Osteoblast (primary cell): ENCODE results near the gene VILL. TPM values are rescaled to one million over a fixed set of nuclear protein-coding genes. Genes with fewer than 3 reads are reported as not detected.

Experiments used
- DNase-seq: peaks from one replicate; pipeline ENCODE4 v3.0.0; 2011; ENCODE audit warnings: low spot score, mixed read lengths; ENCODE audit not compliant: insufficient read length; ENCODE audit errors: missing footprints
- H2AFZ ChIP-seq: 2 replicates; pipeline ENCODE4 v1.6.0; 2011; ENCODE audit warnings: mild to moderate bottlenecking, low read length
- H3K27ac ChIP-seq: 2 replicates; pipeline ENCODE4 v1.5.1; 2011; ENCODE audit warnings: mild to moderate bottlenecking, low read depth, low read length, moderate library complexity
- H3K27me3 ChIP-seq: 2 replicates; pipeline ENCODE4 v1.6.0; 2012; ENCODE audit warnings: mild to moderate bottlenecking, control low read depth, inconsistent platforms, low read length, moderate library complexity; ENCODE audit not compliant: insufficient read depth
- H3K36me3 ChIP-seq: 2 replicates; pipeline ENCODE4 v1.5.1; 2011; ENCODE audit warnings: mild to moderate bottlenecking, low read length, control low read depth, moderate library complexity; ENCODE audit not compliant: insufficient read depth
- H3K4me1 ChIP-seq: 2 replicates; pipeline ENCODE4 v1.5.1; 2011; ENCODE audit warnings: mild to moderate bottlenecking, low read length, control low read depth, moderate library complexity; ENCODE audit not compliant: insufficient read depth
- H3K4me2 ChIP-seq: 2 replicates; pipeline ENCODE4 v1.6.0; 2011; ENCODE audit warnings: mild to moderate bottlenecking, low read length; ENCODE audit not compliant: insufficient read depth
- H3K4me3 ChIP-seq: fragments of 200-600 bp; sonication (generic); 3 replicates; pipeline ENCODE4 v1.5.1; 2012; ENCODE audit warnings: mild to moderate bottlenecking, low read length, inconsistent platforms; ENCODE audit not compliant: insufficient read depth
- H3K79me2 ChIP-seq: 2 replicates; pipeline ENCODE4 v1.6.0; 2012; ENCODE audit warnings: mild to moderate bottlenecking, low read length, control low read depth, inconsistent platforms; ENCODE audit not compliant: insufficient read depth
- H3K9me3 ChIP-seq: 2 replicates; pipeline ENCODE4 v1.5.1; 2011; ENCODE audit warnings: low read depth, low read length, control low read depth
- H4K20me1 ChIP-seq: 2 replicates; pipeline ENCODE4 v1.6.0; 2012; ENCODE audit warnings: mild to moderate bottlenecking, low read length, control low read depth; ENCODE audit not compliant: insufficient read depth
- total RNA-seq: library from RNA; depleted of rRNA; stranded (reverse); fragments of >200 nt; gene quantifications from 2 replicates; pipeline ENCODE4 v1.2.3, GENCODE V29; 2012
- TF ChIP-seq, protein P1 (sequence below): IDR thresholded peaks from 2 replicates; pipeline ENCODE4 v1.5.1; 2011; ENCODE audit warnings: mild to moderate bottlenecking, low read depth, low read length, moderate library complexity; ENCODE audit errors: extremely low read depth

Gene VILL
- total RNA-seq, 1 donor, result 7.6 TPM

DNA sequence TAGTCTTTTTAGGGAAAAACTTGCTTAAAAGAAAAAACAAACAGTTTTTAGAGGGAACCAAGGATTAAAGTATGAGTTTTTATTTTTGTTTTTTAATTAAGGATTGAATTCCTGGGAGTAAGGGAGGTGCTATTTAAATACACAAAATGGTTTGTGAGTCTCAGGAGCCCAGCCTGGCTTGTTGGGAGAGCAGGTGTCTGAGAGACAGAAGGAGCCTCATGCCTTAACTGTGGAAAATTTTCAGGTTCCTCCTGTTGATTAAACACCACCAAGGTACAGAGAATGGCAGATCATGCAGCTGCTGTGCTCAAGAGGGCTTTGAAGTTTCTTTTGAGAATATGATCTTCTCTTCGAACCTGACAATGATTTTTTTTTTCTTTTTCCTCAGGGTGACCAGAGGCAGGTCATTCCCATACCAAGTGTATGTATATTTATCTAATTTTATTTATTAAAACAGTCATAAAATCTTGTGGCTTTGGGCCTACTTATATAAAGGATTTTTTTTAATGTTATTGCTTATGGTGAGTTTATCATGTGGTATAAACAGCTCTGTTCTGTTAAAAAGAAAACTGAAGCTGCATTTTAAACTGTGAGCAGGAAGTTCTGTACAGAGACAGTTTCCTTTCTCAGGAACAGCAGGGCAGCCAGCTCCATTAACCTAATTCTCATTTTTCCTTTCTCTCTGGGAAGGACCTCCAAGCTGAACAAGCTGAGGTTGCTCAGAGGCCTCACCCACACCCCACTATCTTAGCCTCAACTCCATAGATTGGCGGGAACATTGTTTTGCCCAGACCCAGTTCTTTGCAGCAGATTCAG, 33.7 kb upstream of the VILL start:
- Histone ChIP-seq H3K4me1 (no peaks in the 10 kb centered on the region), H3K27ac (no peak overlapping the region), H3K9me3 (no peaks in the 10 kb centered on the region), H3K36me3 (peaks cover 6% of the 10 kb centered on the region), H3K27me3 (no peaks in the 10 kb centered on the region), H3K4me3 (no peak overlapping the region), H4K20me1 (no peaks in the 10 kb centered on the region), H3K79me2 (no peaks in the 10 kb centered on the region), H2AFZ (no peak overlapping the region), H3K4me2 (no peak overlapping the region)
- TF ChIP-seq, protein P1, sequence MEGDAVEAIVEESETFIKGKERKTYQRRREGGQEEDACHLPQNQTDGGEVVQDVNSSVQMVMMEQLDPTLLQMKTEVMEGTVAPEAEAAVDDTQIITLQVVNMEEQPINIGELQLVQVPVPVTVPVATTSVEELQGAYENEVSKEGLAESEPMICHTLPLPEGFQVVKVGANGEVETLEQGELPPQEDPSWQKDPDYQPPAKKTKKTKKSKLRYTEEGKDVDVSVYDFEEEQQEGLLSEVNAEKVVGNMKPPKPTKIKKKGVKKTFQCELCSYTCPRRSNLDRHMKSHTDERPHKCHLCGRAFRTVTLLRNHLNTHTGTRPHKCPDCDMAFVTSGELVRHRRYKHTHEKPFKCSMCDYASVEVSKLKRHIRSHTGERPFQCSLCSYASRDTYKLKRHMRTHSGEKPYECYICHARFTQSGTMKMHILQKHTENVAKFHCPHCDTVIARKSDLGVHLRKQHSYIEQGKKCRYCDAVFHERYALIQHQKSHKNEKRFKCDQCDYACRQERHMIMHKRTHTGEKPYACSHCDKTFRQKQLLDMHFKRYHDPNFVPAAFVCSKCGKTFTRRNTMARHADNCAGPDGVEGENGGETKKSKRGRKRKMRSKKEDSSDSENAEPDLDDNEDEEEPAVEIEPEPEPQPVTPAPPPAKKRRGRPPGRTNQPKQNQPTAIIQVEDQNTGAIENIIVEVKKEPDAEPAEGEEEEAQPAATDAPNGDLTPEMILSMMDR, result no peak
- no peak for DNase-seq

- H3K27me3 ChIP-seq, result no peaks in the 10 kb centered on the region
- H3K27ac ChIP-seq, result no peak overlapping the region
- TF ChIP-seq, protein P1, result no peak
- no peak overlapping the region for H3K4me2 ChIP-seq
- no peaks in the 10 kb centered on the region for H3K79me2 ChIP-seq
- H3K9me3 ChIP-seq, result no peaks in the 10 kb centered on the region
- no peaks in the 10 kb centered on the region for H4K20me1 ChIP-seq
- H3K4me3 ChIP-seq, result no peak overlapping the region
- no peak for DNase-seq
- no peak overlapping the region for H2AFZ ChIP-seq
- H3K4me1 ChIP-seq, result no peaks in the 10 kb centered on the region
- H3K36me3 ChIP-seq, result peaks cover 6% of the 10 kb centered on the region
These were observed 33.0 kb upstream of the VILL start for GRCh38 chr3:37957539-37957936.

GRCh38 chr3:37961622-37962431, 28.8 kb upstream of the VILL start:
- no peaks in the 10 kb centered on the region for H3K27me3 ChIP-seq
- H3K79me2 ChIP-seq, result no peaks in the 10 kb centered on the region
- no peak overlapping the region for H3K27ac ChIP-seq
- H3K4me2 ChIP-seq, result no peak overlapping the region
- no peak overlapping the region for H3K4me3 ChIP-seq
- TF ChIP-seq, protein P1, result no peak
- no peak for DNase-seq
- H3K4me1 ChIP-seq, result no peaks in the 10 kb centered on the region
- no peaks in the 10 kb centered on the region for H4K20me1 ChIP-seq
- H3K36me3 ChIP-seq, result no peaks in the 10 kb centered on the region
- no peak overlapping the region for H2AFZ ChIP-seq
- H3K9me3 ChIP-seq, result no peaks in the 10 kb centered on the region

- Histone ChIP-seq H3K4me1 (no peaks in the 10 kb centered on the region), H3K36me3 (no peaks in the 10 kb centered on the region), H3K9me3 (no peaks in the 10 kb centered on the region), H3K27ac (no peak overlapping the region), H2AFZ (peak overlapping the region; percentile 48), H3K79me2 (no peaks in the 10 kb centered on the region), H4K20me1 (no peaks in the 10 kb centered on the region), H3K27me3 (no peaks in the 10 kb centered on the region), H3K4me3 (no peak overlapping the region), H3K4me2 (no peak overlapping the region)
- no peak for DNase-seq
- TF ChIP-seq, protein P1, result no peak
These were observed 27.6 kb upstream of the VILL start for GRCh38 chr3:37963016-37963415.
